ENCODE data around the gene PCCA. TPM values are rescaled to one million over a fixed set of nuclear protein-coding genes. Genes with fewer than 3 reads are reported as not detected.

PCCA gene
- total RNA-seq, 4 donors from 2014 or later = 24.8 to 122 (median 53.0) TPM

- intact Hi-C loops (cut with DNase I; ENCODE audit: low total_unique reads) = no loop called here
- TF ChIP-seq CTCF (IDR thresholded peaks at IDR 0.05) (no peak), POLR2A (IDR thresholded peaks at IDR 0.05) (no peak)
- no peaks in the 10 kb centered on the region for H3K27me3 ChIP-seq
- H3K9me3 ChIP-seq = no peaks in the 10 kb centered on the region
- no peak overlapping the region for H3K27ac ChIP-seq
- no peak overlapping the region for H3K4me3 ChIP-seq
- H3K4me1 ChIP-seq = no peaks in the 10 kb centered on the region
- H3K36me3 ChIP-seq = no peaks in the 10 kb centered on the region
- DNase-seq = no peak
Observed at GRCh38 chr13:100508455-100508854, 419.6 kb downstream of the PCCA start.

GRCh38 chr13:100508996-100509395, 420.1 kb downstream of the PCCA start:
- Histone ChIP-seq H3K9me3 (no peaks in the 10 kb centered on the region), H3K27me3 (no peaks in the 10 kb centered on the region), H3K27ac (no peak overlapping the region), H3K4me3 (no peak overlapping the region), H3K4me1 (no peaks in the 10 kb centered on the region), H3K36me3 (no peaks in the 10 kb centered on the region)
- intact Hi-C loops (cut with DNase I; ENCODE audit: low total_unique reads) = no loop called here
- no peak for DNase-seq
- TF ChIP-seq POLR2A (IDR thresholded peaks at IDR 0.05) (no peak), CTCF (IDR thresholded peaks at IDR 0.05) (no peak)

- no peaks in the 10 kb centered on the region for H3K9me3 ChIP-seq
- H3K4me3 ChIP-seq = no peak overlapping the region
- intact Hi-C loops (cut with DNase I; ENCODE audit: low total_unique reads) = loop anchor here (10.0 kb wide), 2 partner anchors 596 to 856 kb away; no protein-coding TSS in a partner anchor
- DNase-seq = no peak
- no peak for TF ChIP-seq POLR2A (IDR thresholded peaks at IDR 0.05)
- TF ChIP-seq CTCF (IDR thresholded peaks at IDR 0.05) = no peak
- H3K27ac ChIP-seq = no peak overlapping the region
- no peaks in the 10 kb centered on the region for H3K27me3 ChIP-seq
- no peaks in the 10 kb centered on the region for H3K36me3 ChIP-seq
- H3K4me1 ChIP-seq = no peaks in the 10 kb centered on the region
Observed at GRCh38 chr13:100510208-100510957, 421.5 kb downstream of the PCCA start.

- H3K36me3 ChIP-seq = no peaks in the 10 kb centered on the region
- TF ChIP-seq CTCF (IDR thresholded peaks at IDR 0.05) (no peak), POLR2A (IDR thresholded peaks at IDR 0.05) (no peak)
Observed at GRCh38 chr13:100511466-100511865, 422.6 kb downstream of the PCCA start.

GRCh38 chr13:100512422-100512821, 423.5 kb downstream of the PCCA start:
- Histone ChIP-seq H3K36me3 (no peaks in the 10 kb centered on the region), H3K27ac (no peak overlapping the region), H3K27me3 (no peaks in the 10 kb centered on the region), H3K4me3 (no peak overlapping the region), H3K9me3 (no peaks in the 10 kb centered on the region), H3K4me1 (no peaks in the 10 kb centered on the region)
- intact Hi-C loops (cut with DNase I; ENCODE audit: low total_unique reads) = loop anchor here (10.0 kb wide), 2 partner anchors 598 to 858 kb away; no protein-coding TSS in a partner anchor
- DNase-seq = no peak
- no peak for TF ChIP-seq POLR2A (IDR thresholded peaks at IDR 0.05)
- no peak for TF ChIP-seq CTCF (IDR thresholded peaks at IDR 0.05)

More at GRCh38 chr13:100511466-100511865, 422.6 kb downstream of the PCCA start:
- Histone ChIP-seq H3K27me3 (no peaks in the 10 kb centered on the region), H3K9me3 (no peaks in the 10 kb centered on the region), H3K4me3 (no peak overlapping the region), H3K4me1 (no peaks in the 10 kb centered on the region), H3K27ac (no peak overlapping the region)
- intact Hi-C loops (cut with DNase I; ENCODE audit: low total_unique reads) = loop anchor here (10.0 kb wide), 2 partner anchors 597 to 857 kb away; no protein-coding TSS in a partner anchor
- DNase-seq = no peak
